GM18511 (cell line): ENCODE measurements around the gene TMEM121.

Source experiments
- ATAC-seq: cut with Tn5 transposase; IDR thresholded peaks from one replicate; pipeline ENCODE4 v1.9.1; 2021; ENCODE audit warnings: mild to moderate bottlenecking, moderate library complexity; ENCODE audit not compliant: unreplicated experiment

The TMEM121 gene

GRCh38 chr14:105497671-105498429 is 28.5 kb upstream of the TMEM121 start:
- no peak for ATAC-seq

DNA sequence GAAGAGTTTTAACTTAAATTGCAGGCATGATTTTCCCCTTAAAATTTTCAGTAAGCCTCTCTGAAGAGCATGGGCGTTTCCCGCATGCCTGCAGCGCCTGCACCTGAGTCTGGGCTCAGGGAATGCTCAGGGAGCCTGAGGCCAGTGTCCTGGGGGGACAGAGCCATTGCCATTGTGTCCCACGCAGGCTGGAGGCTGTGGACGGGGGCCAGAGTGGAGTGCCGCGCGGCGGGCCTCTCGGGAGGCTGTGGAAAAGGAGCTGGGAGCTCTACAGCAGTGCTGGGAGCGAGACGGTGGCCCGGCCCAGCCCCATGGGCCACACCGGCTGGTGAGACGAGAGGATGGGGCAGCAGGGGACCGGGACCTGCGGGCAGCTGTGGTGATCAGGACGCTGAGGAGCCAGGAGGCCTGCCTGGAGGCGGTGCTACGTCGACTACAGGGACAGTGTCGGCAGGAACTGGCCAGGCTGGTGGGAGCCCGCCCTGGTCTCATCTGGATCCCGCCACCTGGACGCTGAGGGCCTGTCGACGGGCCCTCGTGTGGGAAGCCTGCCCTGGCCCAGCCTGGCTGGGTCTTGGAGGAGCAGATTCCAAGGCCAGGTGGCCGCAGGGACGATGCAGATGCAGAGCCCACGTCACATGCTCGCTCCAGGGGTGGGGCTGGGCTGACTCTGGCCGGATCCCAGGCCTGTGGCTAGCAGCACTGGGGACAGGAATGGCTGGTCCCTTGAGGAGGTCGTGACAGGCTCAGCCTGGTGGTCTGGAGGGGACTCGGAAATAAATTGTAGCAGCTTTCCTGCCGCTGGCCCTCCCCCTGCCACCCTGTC is 27.7 kb upstream of the TMEM121 start:
- ATAC-seq: no peak

- ATAC-seq: no peak
Observed at GRCh38 chr14:105499256-105500035, 26.9 kb upstream of the TMEM121 start.

GRCh38 chr14:105500036-105500725 is 26.2 kb upstream of the TMEM121 start:
- no peak for ATAC-seq

GRCh38 chr14:105500726-105501101 is 25.7 kb upstream of the TMEM121 start:
- ATAC-seq: no peak

- no peak for ATAC-seq
Observed at GRCh38 chr14:105501504-105502291, 24.7 kb upstream of the TMEM121 start.

GRCh38 chr14:105502446-105503295 is 23.7 kb upstream of the TMEM121 start:
- ATAC-seq: no peak

DNA sequence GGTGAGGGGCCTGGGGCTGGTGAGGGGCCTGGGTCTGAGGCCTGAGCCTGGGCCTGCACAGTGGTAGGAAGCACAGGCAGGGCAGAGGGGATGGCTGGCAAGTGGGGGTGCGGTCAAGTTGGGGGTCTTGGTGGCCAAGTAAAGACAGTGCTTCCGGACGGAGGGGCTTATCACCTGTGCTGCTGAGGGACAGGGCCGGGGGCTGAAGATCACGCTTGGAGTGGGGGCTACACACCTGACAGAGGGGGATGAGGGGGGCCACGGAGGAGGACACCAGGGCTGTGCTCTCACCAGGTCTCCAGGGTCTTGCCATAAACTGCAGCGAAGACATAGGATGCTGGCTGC is 23.1 kb upstream of the TMEM121 start:
- no peak for ATAC-seq

- ATAC-seq: no peak
Observed at GRCh38 chr14:105503935-105504692, 22.3 kb upstream of the TMEM121 start.

- ATAC-seq: no peak
Observed at GRCh38 chr14:105505101-105505500, 21.3 kb upstream of the TMEM121 start.

DNA sequence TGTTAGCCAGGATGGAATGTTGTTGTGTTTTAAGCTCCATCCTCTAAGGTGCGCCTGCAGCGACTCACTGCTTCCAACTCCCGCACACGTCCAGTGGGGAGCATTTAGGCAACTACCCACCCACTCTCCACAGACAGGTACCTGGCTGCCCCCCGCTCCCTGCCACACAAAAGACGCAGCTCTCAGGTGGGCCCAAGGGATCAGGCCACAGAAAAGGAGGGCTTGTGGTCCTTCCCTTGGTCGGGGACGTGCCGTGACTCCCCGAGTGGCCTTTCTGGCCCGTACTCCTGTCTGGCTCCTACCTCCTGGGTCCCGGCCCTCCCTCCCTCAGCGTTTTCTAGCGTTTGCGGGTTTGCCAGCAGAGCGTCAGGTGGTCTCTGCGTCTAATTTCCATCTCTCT is 19.1 kb upstream of the TMEM121 start:
- ATAC-seq: no peak

GRCh38 chr14:105508069-105508468 is 18.3 kb upstream of the TMEM121 start:
- no peak for ATAC-seq

GRCh38 chr14:105508601-105509000 is 17.8 kb upstream of the TMEM121 start:
- no peak for ATAC-seq

GRCh38 chr14:105517096-105517495 is 9.3 kb upstream of the TMEM121 start:
- ATAC-seq: no peak

DNA sequence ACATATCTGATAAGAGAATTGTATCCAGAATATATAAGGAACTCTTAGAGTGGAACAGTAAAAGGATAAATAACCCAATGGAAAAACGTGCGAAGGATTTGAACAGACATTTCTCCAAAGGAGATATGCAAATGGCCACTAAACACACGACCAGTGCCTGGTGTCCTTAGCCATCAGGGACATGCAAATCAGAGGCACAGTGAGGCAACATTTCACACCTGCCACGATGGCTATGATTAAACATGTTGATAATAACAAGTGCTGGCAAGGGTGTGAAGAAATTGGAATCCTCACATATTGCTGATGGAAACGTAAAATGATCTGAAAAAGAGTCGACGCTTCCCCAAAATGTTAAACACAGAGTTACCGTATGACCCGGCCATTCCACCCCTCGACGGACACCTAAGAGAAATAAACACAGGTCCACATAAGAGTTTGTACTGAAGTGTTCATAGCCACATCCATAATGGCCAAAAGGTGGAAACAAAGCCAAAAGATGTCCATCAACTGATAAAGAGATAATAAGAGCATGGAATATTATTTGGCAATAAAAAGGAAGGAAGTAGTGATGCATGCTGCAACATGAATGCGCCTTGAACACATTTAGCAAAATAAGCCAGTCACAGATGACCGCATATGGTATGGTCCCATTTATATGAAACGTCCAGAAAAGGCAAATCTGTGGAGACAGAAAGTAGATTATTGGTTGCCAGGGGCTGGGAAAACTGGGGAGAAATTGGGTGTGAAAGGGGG is 6.3 kb upstream of the TMEM121 start:
- no peak for ATAC-seq

GRCh38 chr14:105525326-105525725 is 1.1 kb upstream of the TMEM121 start:
- ATAC-seq: no peak

GRCh38 chr14:105526776-105527380 is 495 bp downstream of the TMEM121 start:
- no peak for ATAC-seq
